Hippocampal formation (tissue), 2 donors: ENCODE data around the gene PTCH1.

Source experiments
- DNase-seq, 2 donors: peaks; one replicate each; lab custom pipeline; 2025; lab: John Stamatoyannopoulos, UW

The PTCH1 gene

DNA sequence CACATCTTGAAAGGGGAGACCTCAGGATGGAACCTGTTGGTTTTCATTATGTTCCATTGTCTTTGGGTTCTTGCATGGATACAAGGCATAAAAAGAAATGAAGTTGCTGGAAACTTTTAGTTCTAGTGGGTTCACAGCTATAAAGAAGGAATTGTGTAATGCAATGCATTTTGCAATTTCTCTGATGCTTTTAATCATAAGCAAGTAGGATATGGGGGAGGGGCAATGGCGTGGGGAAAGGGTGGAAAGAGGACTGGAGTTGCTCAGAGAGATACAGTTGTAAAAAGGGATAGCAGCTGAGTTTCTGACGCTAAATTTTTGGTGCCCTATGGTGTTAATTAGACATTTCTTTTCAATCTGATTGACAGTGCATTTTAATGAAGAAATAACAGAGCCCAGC lies 110.7 kb downstream of the PTCH1 start:
- no peak for DNase-seq

GRCh38 chr9:95399261-95399660 lies 117.5 kb downstream of the PTCH1 start:
- no peak for DNase-seq
